ENCODE data around the gene ACTL6B.
"Not testable (repeated sequence)": the region's sequence is repeated elsewhere in the genome, so short reads cannot be mapped to it uniquely, and the experiment has no call there.

ACTL6B gene

GRCh38 chr7:100671353-100672327 is 15.4 kb upstream of the ACTL6B start:
- Histone ChIP-seq H3K9me3 (ENCODE audit: low read length) (no peaks in the 10 kb centered on the region), H3K79me2 (ENCODE audit: insufficient read depth, low read length) (peaks cover 6% of the 10 kb centered on the region), H3K36me3 (ENCODE audit: insufficient read depth, low read length) (peaks cover 4% of the 10 kb centered on the region), H3K4me1 (ENCODE audit: insufficient read depth, low read length, severe bottlenecking) (peaks cover 11% of the 10 kb centered on the region), H3K4me2 (ENCODE audit: low read length) (no peak overlapping the region), H3K9ac (ENCODE audit: low read length) (no peak overlapping the region), H3K4me3 (ENCODE audit: low read depth, low read length, poor library complexity, severe bottlenecking) (no peak overlapping the region), H2AFZ (ENCODE audit: low read length) (no peak overlapping the region), H4K20me1 (ENCODE audit: insufficient read depth, low read length) (no peaks in the 10 kb centered on the region), H3F3A (ENCODE audit: insufficient read depth, low read length) (no peaks in the 10 kb centered on the region), H3K27ac (ENCODE audit: low read depth, low read length, poor library complexity, severe bottlenecking) (no peak overlapping the region), H3K9me2 (ENCODE audit: low read depth, low read length) (no peaks in the 10 kb centered on the region), H3K27me3 (ENCODE audit: insufficient read depth, low read length) (no peaks in the 10 kb centered on the region)
- TF ChIP-seq CTCF (IDR thresholded peaks at IDR 0.05; ENCODE audit: low read length) (no peak), EZH2 (IDR thresholded peaks at IDR 0.05; ENCODE audit: borderline replicate concordance, low read length) (no peak)

- Histone ChIP-seq H3K79me2 (ENCODE audit: insufficient read depth, low read length) (peaks cover 6% of the 10 kb centered on the region), H3K4me1 (ENCODE audit: insufficient read depth, low read length, severe bottlenecking) (peaks cover 5% of the 10 kb centered on the region), H3K9me3 (ENCODE audit: low read length) (no peaks in the 10 kb centered on the region), H3K4me2 (ENCODE audit: low read length) (no peak overlapping the region), H3K9me2 (ENCODE audit: low read depth, low read length) (no peaks in the 10 kb centered on the region), H3F3A (ENCODE audit: insufficient read depth, low read length) (no peaks in the 10 kb centered on the region), H3K4me3 (ENCODE audit: low read depth, low read length, poor library complexity, severe bottlenecking) (no peak overlapping the region), H3K27ac (ENCODE audit: low read depth, low read length, poor library complexity, severe bottlenecking) (no peak overlapping the region), H3K27me3 (ENCODE audit: insufficient read depth, low read length) (no peaks in the 10 kb centered on the region), H3K9ac (ENCODE audit: low read length) (no peak overlapping the region), H4K20me1 (ENCODE audit: insufficient read depth, low read length) (no peaks in the 10 kb centered on the region), H3K36me3 (ENCODE audit: insufficient read depth, low read length) (no peaks in the 10 kb centered on the region), H2AFZ (ENCODE audit: low read length) (no peak overlapping the region)
- TF ChIP-seq EZH2 (IDR thresholded peaks at IDR 0.05; ENCODE audit: borderline replicate concordance, low read length), result no peak
- no peak for TF ChIP-seq CTCF (IDR thresholded peaks at IDR 0.05; ENCODE audit: low read length)
These were observed 13.8 kb upstream of the ACTL6B start for GRCh38 chr7:100670074-100670473.

- not testable (repeated sequence) for H3K36me3 ChIP-seq (ENCODE audit: insufficient read depth, low read length); H3K27ac ChIP-seq (ENCODE audit: low read depth, low read length, poor library complexity, severe bottlenecking); H3K4me2 ChIP-seq (ENCODE audit: low read length); H3K4me3 ChIP-seq (ENCODE audit: low read depth, low read length, poor library complexity, severe bottlenecking); H2AFZ ChIP-seq (ENCODE audit: low read length); H3K4me1 ChIP-seq (ENCODE audit: insufficient read depth, low read length, severe bottlenecking); H3K27me3 ChIP-seq (ENCODE audit: insufficient read depth, low read length); H3F3A ChIP-seq (ENCODE audit: insufficient read depth, low read length); H3K9ac ChIP-seq (ENCODE audit: low read length); H4K20me1 ChIP-seq (ENCODE audit: insufficient read depth, low read length); H3K9me3 ChIP-seq (ENCODE audit: low read length); H3K9me2 ChIP-seq (ENCODE audit: low read depth, low read length); H3K79me2 ChIP-seq (ENCODE audit: insufficient read depth, low read length)
These were observed 12.9 kb upstream of the ACTL6B start for GRCh38 chr7:100669106-100669505.

GRCh38 chr7:100668069-100668449 is 11.8 kb upstream of the ACTL6B start:
- H4K20me1 ChIP-seq (ENCODE audit: insufficient read depth, low read length), result no peaks in the 10 kb centered on the region
- H3K9me2 ChIP-seq (ENCODE audit: low read depth, low read length), result no peaks in the 10 kb centered on the region
- H3F3A ChIP-seq (ENCODE audit: insufficient read depth, low read length), result no peaks in the 10 kb centered on the region
- H3K4me1 ChIP-seq (ENCODE audit: insufficient read depth, low read length, severe bottlenecking), result peaks cover 4% of the 10 kb centered on the region
- no peak overlapping the region for H3K4me3 ChIP-seq (ENCODE audit: low read depth, low read length, poor library complexity, severe bottlenecking)
- no peak overlapping the region for H2AFZ ChIP-seq (ENCODE audit: low read length)
- H3K79me2 ChIP-seq (ENCODE audit: insufficient read depth, low read length), result no peaks in the 10 kb centered on the region
- H3K27ac ChIP-seq (ENCODE audit: low read depth, low read length, poor library complexity, severe bottlenecking), result no peak overlapping the region
- H3K36me3 ChIP-seq (ENCODE audit: insufficient read depth, low read length), result no peaks in the 10 kb centered on the region
- no peak overlapping the region for H3K4me2 ChIP-seq (ENCODE audit: low read length)
- TF ChIP-seq EZH2 (IDR thresholded peaks at IDR 0.05; ENCODE audit: borderline replicate concordance, low read length) (no peak), CTCF (IDR thresholded peaks at IDR 0.05; ENCODE audit: low read length) (no peak)
- no peak overlapping the region for H3K9ac ChIP-seq (ENCODE audit: low read length)
- no peaks in the 10 kb centered on the region for H3K27me3 ChIP-seq (ENCODE audit: insufficient read depth, low read length)
- no peaks in the 10 kb centered on the region for H3K9me3 ChIP-seq (ENCODE audit: low read length)
